ENCODE measurements around the gene SHC1.

The SHC1 gene

DNA sequence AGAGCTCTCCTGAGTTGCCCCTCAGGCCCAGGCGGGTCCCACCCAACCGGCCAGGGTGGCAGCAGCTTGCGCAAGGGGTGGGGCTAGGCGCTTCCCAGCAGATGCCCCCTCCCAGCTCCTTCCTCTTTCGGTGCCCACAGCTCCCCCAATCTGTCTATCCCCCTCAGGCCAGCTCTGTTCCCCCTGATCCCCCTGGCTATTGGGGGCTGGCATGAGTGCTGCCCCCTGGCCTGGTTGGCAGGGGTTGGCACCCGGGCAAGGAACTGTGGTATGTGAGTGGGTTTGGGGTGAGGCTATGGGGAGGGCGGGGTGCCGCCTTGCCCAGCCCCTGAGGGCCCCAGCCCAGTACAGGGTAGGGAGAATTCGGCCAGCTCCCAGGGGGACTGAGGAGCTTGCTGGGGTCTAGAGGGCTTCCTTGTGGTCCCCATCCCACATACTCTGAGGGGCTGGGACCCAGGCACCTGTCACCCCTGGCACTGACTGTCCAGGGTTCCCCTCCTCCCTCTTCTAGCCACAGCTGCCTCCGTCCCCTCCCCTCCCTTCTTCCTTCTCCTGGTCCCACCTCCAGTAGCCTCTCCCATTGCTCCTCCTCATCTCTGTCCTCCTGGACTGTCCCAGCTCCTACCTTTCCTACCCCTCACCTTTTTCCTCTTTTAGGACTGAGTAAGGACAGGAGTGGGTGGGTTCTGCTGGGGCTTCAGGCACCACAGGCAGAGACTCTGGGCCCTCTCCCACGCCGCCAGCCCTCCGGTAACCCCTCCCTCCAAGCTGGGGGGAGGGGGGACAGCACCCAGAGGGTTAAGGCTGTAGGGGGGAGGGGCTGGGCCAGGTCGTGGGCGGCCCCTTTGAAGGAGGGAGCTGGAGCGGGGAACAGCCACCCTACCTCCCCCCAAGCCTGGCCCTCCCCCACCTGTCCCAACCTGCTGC, 37.7 kb upstream of the SHC1 start:
- DNase-seq = peak; percentile 53

DNA sequence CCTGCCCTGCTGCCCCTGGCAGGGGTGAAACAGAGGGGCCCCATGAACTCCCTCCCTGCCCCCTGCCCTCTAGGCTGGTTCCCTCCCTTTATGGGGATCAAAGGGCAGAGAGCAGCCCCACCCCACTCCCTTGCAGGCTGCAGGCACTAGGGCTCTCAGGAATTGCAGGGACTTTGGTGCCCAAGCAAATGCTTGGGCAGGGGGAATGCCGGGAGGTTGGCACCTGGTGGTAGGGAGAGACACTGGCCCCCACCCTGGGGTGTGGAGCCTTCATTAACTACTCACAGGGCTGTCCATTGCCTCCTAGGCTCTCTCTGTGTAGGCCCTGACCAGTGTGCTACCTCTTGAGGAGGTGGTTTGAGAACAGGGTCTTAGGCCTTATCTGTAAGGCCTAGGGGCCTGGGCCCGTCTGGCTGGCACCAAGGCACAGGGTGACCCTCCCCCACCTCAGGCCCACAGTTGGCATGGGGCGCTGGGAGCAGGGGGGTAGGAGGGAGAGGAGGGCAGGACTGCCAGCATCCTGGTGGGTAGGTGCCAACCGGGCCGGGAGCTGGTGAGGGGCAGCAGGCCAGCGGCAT, 36.8 kb upstream of the SHC1 start:
- DNase-seq = peak; percentile 51

GRCh38 chr1:155006601-155007101, 36.1 kb upstream of the SHC1 start:
- DNase-seq = peak; percentile 59

GRCh38 chr1:155005076-155006011, 34.8 kb upstream of the SHC1 start:
- DNase-seq = peak; percentile 55

DNA sequence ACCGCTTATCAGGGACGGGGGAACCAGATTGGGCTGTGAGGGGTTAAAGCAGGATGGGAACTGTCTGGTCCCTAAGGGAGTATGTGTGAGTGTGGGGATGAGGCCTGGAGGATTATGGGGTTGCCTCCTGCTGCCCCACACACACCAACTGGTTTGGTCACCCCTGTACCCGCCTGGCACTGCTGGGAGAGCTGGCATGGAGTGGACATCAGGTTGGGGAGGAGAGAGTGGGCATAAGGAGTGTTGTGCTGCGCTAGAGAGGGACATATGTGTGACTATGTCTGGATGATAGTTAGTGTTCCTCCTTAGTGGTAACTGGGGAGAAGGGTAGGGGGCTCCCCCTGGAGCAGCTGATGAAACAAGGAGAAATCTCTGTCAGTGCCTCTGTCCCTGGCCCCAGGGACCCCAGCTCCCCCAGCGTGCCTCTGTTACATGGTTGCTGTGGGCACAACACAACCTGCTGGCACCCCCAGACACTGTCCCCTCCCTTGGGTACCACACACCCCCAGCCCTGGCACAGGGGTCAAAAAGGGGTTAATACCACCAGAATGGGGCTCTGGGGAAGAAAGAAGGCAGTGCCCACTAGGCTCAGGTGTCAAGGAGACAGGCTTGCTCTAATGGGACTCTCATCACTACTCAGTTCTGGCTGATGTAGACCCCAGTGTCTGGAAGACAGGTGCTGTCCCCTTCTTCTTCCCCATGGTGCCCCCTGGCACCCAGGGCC, 34.0 kb upstream of the SHC1 start:
- DNase-seq = peak; percentile 59

DNA sequence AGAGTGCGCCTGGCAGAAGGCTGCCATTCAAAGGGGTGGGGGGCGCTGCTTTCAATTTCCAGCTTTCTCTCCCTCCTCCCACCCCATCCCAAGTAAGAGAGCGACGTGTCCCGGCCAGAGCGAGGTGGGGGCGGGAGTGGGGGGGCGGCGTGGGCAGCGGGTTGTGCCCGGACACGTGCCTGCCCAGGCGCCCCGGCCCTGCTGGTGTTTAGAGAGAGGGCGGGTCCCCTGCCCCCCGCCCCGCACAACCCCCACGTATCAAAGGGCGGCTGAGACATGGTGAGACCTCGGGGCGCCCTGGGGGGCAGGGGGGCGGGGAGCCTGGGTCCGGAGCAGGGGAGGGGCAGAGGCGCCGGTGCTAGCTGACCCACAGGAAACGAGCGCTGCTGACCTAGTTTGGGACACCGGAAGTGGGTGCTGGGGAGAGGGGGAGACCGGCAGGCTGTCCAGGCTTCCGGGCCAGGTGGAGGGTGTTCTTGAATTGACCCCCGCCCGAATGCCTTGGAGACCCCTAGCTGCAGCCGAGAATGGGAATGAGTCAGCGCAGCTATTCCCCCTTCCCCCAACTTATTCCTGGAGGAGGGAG, 33.3 kb upstream of the SHC1 start:
- no peak for DNase-seq

- no peak for DNase-seq
Observed at GRCh38 chr1:155003227-155003765, 32.7 kb upstream of the SHC1 start.

DNA sequence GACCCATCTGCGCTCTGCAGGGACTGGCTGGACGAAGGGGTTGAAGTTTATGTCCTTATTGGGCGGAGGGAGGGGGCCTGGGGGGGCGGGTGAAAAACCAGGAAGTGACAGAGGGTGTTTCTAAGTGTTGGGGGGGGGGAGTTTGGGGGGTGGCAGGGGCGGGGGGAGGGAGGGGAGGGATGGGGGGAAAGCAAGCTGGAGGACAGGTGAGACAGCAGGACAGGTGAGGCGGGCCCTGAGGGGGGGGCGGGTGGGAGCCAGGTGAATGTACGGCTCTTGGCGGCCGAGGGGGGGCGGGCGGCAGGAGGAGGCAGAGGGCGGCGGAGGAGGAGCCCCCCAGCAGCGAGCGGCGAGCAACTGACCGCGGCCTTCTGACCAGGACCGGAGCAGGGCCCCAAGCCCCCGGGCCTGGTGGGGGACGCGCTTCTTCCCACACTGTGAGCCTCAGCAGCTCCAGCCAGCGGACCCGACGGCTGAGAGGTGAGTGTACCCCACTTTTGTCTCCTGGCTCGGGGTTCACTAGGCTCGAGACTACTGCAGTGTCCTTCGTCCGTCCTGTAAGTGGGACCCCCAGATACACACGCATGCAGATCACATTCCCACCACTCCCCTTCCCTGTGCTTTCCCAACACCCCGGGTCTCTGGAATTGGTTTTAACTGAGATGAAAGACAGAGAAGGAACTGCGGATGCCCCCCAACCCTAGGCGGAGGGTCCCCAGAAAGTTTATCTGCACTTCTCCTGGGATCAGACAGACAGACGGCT, 32.1 kb upstream of the SHC1 start, which contains the start of gene ZBTB7B:
ZBTB7B (plus strand) TSS at position 339 of the 763 bp plus-strand sequence. CDS start 11,859 bp downstream, outside the sequence.
- DNase-seq = peak; percentile 64

GRCh38 chr1:155001675-155002463, 31.3 kb upstream of the SHC1 start:
- DNase-seq = peak; percentile 96

- no peak for DNase-seq
Observed at GRCh38 chr1:155001425-155001674, 30.8 kb upstream of the SHC1 start.

DNA sequence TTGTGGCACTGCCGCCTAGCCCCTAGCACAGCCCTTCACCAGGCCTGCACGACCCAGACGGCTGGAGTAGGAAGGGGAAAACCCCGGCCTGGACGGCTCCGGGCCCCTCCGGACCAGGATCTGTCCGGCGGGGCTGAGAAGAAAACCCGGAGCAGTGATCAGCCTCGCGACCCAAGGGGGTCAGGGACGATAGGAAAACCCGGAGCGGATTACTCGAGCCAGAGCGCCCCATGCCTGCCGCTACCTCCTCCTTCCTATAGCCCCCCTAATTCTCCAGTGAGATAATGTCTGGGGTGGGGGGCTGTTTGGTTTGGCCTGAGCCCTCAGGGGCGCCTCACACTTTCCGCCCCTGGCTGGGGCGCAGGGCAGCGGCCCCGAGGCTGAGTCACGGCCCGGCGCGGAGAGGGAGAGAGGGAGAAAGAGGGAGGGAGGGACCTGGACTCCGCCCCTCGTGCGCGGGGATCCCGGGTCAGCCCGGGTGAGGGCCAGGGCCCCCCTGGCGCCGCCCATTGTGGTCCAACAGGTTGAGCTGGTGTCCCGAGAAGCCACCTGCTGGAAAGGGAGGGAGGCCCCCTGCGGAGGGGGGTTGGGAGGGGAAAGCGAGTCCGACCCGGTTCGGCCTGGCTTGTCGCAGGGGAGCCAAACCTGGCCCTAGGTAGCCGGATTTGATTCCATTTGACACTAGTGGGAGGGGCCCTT, 30.3 kb upstream of the SHC1 start:
- DNase-seq = peak; percentile 91

DNA sequence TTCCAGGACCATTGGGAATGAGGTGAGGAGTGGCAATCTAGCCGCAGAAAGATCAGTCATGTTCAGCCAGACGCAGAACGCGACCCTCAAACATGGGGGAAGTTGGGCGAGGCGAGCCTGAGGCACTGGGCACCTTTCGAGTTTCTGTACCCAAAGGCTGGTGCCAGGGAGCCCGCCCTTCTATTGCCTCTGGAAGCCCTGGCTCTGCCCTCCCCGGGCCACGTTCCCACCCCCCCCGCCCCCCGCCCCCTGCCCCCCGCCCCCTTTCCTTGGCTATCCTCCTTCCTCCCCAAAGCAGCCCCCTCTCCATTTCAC, 29.8 kb upstream of the SHC1 start:
- DNase-seq = peak; percentile 75

GRCh38 chr1:154999571-155000410, 29.2 kb upstream of the SHC1 start:
- peak; percentile 84 for DNase-seq

GRCh38 chr1:154998818-154999570, 28.4 kb upstream of the SHC1 start:
- DNase-seq = peak; percentile 88

DNA sequence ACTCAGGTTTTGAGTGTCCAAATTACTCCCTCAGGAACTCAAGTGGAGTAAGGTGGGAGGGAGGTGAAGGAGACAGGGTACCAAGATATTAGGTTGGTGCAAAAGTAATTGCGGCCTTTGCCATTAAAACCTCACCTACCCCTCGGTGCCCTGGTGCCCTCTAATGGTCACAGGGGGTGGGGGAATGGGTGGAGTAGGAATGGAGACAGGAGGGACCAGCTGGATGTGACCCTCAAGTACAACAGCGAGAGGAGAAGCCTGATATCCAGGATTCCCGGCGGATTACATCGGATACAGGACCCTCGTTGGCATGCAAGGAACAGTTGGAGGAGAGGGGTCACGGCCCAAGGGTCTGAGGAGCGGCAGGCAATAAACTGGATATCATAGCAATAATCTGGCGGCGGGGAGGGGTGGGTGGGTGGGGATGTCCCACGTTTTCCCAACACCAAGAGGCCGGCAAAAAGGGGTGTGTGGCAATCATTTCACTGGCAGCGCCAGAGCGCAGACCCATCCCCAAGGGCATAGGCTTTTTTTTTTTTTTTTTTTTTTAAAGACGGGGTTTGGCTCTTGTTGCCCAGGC, 27.7 kb upstream of the SHC1 start:
- DNase-seq = no peak

DNA sequence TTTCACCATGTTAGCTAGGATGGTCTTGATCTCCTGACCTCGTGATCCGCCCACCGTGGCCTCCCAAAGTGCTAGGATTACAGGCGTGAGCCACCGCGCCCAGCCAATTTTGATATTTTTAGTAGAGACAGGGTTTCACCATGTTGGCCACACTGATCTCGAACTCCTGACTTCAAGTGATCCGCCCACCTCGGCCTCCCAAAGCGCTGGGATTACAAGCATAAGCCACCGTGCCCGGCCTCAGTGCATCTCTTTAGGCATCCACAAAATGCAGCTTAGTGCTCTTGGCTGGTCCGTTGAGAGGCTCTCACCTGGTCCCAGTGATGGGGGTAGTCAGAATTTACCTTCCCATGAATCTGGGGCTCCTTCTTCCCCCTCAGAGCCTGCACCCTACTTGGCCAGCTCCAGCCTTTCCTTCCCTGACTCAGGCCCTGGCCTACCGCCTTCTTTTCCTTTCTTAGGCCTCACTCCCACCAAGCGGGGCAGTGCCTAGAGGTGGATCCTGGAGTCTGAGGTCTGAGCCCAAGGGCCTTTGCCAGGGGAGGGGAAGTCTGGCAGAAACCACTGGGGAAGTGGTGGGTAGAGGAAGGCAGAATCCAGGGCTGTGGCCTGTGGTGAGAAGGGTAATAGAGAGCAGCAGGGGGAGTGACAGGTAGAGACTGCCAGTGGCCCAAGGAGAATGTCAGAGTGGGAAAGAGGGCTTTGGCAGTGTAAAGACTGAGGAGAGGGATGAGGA, 26.6 kb upstream of the SHC1 start:
- DNase-seq = no peak
